GM21529 (cell line): Measurements from ENCODE around the gene BRICD5.

Experiments used
- ATAC-seq: cut with Tn5 transposase; IDR thresholded peaks from one replicate; pipeline ENCODE4 v1.9.1; 2021; ENCODE audit not compliant: unreplicated experiment

BRICD5 gene

GRCh38 chr16:2199621-2200139 lies 11.0 kb downstream of the BRICD5 start:
- no peak for ATAC-seq

- no peak for ATAC-seq
These were observed 11.6 kb downstream of the BRICD5 start for GRCh38 chr16:2199095-2199494.

GRCh38 chr16:2198283-2198682 lies 12.4 kb downstream of the BRICD5 start:
- ATAC-seq = no peak

GRCh38 chr16:2197765-2198164 lies 12.9 kb downstream of the BRICD5 start:
- ATAC-seq = no peak

- ATAC-seq = no peak
These were observed 13.6 kb downstream of the BRICD5 start for GRCh38 chr16:2196981-2197511.

GRCh38 chr16:2196162-2196980 lies 14.3 kb downstream of the BRICD5 start, which contains the start of gene CASKIN1:
Gene CASKIN1, minus strand, starts transcription at chr16:2196605. Its CDS starts 173 bp downstream, at chr16:2196432.
- ATAC-seq = no peak

- ATAC-seq = no peak
These were observed 15.1 kb downstream of the BRICD5 start for GRCh38 chr16:2195322-2196161.

GRCh38 chr16:2194852-2195321 lies 15.8 kb downstream of the BRICD5 start:
- ATAC-seq = no peak

GRCh38 chr16:2194166-2194834 lies 16.4 kb downstream of the BRICD5 start:
- ATAC-seq = no peak

GRCh38 chr16:2191446-2191706 lies 19.3 kb downstream of the BRICD5 start:
- ATAC-seq = no peak

- ATAC-seq = no peak
These were observed 19.8 kb downstream of the BRICD5 start for GRCh38 chr16:2190659-2191445.

GRCh38 chr16:2190002-2190658 lies 20.5 kb downstream of the BRICD5 start:
- ATAC-seq = no peak

GRCh38 chr16:2189252-2189893 lies 21.3 kb downstream of the BRICD5 start:
- no peak for ATAC-seq

GRCh38 chr16:2188395-2188794 lies 22.3 kb downstream of the BRICD5 start:
- no peak for ATAC-seq

GRCh38 chr16:2187212-2187611 lies 23.5 kb downstream of the BRICD5 start:
- ATAC-seq = no peak

- no peak for ATAC-seq
These were observed 24.2 kb downstream of the BRICD5 start for GRCh38 chr16:2186505-2186904.

GRCh38 chr16:2186064-2186463 lies 24.6 kb downstream of the BRICD5 start:
- no peak for ATAC-seq

- ATAC-seq = no peak
These were observed 25.7 kb downstream of the BRICD5 start for GRCh38 chr16:2184962-2185361.

- ATAC-seq = no peak
These were observed 26.3 kb downstream of the BRICD5 start for GRCh38 chr16:2184346-2184745.
